HG03571 (cell line): Measurements from ENCODE around the gene ZNF48.

Source experiments
- ATAC-seq: cut with Tn5 transposase; IDR thresholded peaks from one replicate; pipeline ENCODE4 v1.9.1; 2021; ENCODE audit not compliant: unreplicated experiment

The ZNF48 gene

DNA sequence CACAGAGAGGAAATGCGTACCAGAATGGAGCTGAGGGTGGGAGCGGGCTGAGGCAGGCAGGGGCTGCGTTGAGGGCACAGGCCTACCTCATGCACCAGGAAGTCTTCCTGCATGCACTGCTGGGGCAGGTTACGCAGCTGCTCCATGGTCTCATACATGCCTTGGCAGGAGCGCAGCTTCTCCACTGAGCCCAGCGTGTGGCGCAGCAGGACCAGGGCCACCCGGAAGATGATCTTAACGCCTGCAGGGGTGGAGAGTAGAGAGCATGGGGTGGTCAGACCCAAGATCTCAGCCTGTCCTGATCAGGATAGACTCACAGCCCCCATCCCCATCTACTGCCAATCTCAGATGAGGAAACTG is 36.7 kb upstream of the ZNF48 start:
- no peak for ATAC-seq

DNA sequence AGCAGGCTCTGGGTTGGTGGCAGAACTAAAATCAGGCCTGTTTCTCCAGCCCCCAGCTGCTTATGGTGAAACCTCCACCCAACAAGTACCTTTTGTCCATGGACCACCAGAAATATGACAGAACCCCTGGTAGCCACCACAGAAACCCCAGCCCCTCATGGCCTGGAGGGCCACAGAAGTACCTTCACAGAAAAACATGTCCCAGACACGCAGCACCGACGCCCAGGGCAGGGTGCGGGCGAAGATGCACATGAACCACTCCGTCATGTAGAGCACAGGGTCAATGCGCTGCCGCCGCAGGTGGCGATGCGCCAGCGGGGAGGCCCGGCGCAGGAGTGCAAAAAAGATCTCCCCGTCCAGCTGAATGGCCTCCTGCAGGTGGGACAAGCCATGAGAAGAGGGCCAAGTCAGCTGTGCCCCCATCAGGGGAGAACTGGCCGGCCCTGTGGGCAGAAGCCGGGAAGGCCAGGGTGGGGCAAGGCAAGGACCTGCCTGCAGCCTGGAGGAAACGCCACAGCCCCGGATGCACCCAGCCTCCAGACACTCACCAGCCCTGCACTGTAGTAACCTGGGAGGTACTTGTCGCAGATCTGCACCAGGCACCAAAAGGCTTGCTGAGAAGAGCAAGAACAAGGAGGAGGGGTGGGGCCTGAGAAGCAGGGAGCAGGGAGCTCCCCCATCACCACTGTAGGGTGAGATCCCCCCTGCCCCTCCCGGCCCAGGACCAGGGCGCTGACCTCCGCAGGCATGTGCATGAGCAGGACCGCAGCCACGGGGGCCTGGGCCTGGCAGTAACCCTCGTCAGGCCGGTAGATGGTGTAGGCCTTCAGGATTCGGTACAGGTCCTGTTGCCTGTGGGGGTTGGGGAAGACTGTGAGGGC is 36.0 kb upstream of the ZNF48 start:
- no peak for ATAC-seq

DNA sequence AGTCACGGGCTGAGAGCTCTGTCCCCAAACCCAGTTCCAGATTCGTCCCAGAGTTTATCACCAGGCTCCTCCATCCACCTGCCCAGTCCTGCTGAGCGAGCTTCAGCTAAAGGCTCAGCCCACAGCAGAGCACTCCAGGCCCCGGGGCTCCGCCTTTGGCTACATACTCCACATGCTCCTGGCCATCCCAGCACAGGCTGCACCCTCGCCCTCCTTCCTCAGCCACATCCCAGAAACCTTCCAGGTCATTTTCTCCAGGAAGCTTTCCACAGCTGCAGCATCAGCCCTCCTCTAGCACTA is 35.4 kb upstream of the ZNF48 start:
- ATAC-seq: no peak

DNA sequence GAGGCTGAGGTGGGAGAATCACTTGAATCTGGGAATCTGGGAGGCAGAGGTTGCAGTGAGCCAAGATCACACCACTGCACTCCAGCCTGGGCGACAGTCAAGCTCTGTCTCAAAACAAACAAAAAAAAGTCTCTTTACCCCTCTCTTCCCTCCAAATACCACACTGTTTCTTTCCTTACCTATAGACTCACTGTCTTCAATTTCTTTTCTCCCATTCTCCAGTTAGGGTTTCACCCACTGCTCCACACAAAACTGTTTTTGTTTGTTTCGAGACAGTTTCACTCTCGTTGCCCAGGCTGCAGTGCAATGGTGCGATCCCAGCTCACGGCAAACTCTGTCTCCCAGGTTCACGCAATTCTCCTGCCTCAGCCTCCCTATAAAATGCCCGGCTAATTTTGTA is 34.0 kb upstream of the ZNF48 start:
- no peak for ATAC-seq

DNA sequence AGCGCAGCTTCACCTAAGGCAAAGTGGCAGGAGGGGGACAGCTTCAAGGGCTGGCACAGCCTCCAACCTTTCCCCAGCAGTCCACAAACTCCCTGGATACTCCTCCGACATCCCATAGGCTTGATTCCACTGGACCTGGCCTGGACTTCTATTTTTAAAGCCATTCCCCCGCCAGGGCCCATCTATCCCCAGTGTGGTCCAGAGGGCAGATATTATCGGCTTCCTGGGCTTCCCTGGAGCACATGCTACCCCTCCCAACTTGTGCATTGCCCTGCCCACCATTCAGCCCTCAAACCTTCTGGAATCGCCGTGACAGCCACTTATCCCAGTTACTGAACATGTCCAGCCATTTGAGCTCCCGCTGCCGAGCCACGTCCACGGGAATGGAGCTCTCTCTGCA is 30.0 kb upstream of the ZNF48 start:
- no peak for ATAC-seq

DNA sequence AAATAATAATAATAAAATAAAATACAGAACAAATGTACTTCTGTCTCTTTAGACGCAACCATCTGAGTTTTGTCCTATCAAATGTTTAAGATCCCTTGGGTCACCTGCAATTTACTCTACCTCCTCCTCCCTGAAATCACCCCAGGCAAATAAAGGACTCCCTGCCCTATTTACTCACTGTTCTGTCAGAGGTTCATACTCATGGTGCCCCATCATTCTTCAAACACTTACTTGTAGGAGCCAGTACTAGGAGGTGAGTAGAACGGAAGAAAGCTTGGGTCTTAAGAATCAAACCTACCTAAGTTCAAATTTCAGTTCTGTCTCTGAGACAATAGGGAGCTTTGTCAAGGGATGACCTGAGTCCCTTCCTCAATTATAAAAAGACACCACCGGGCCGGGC is 28.7 kb upstream of the ZNF48 start:
- ATAC-seq: no peak

DNA sequence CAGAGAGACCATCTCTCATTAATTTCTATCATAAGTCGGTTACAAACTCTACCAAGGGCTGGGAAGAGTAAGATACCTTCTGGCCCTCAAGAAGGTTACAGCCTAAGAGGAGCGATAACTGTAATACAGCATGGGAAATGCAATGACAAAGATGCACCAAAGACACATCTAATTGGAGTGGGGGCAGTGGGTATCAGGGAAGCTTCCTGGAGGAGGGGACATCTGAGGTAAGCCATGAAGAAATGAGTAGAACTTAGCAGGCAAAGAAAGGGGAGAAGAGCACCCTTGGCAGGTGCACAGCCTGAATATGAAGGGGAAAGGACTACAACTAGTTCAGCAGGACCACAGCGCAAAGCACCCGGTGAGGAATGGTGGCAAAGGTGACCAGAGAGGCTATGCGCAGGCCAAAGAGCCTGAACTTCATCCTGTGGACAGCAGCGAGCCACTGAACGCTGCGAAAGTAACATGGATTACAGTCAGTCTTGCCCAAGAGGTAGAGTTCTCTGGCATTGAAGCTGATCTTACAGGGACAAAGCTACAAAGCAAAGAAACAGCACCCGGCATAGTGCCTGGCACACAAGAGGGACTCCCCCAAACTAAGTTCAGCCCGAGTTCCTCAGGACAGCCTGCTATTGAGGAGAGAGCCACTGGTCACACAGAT is 27.7 kb upstream of the ZNF48 start:
- no peak for ATAC-seq

DNA sequence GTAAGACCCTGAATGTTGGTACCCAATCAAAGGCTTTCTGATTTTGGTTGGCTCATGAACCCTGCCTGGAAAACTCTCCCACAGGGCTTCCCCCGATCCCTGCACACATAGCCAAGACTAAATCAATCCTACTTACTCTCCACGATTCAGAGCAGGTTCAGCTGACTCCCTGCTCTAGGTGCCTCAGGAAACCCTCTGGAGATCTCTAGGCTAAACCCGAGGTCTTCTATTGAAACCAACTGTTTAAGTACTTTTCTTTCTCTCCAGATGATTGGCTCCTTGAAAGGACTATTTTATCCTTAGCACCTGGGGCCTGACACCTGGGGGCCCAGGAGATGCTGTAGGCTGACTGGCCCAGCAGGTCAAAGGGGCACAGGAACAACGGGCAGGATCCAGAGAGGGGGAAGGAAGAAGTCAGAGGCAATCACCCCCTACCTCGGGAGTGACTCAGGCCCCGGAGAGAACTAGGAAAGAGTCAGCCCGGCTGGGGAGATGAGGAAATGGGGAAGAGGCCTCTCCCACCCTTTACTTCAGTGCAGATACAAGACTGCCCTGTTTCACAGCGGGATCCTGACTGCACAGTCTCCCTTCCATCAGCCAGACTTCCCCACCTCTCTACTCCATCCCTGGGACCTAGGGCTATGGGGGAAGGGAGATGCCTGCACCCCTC is 27.0 kb upstream of the ZNF48 start:
- no peak for ATAC-seq

DNA sequence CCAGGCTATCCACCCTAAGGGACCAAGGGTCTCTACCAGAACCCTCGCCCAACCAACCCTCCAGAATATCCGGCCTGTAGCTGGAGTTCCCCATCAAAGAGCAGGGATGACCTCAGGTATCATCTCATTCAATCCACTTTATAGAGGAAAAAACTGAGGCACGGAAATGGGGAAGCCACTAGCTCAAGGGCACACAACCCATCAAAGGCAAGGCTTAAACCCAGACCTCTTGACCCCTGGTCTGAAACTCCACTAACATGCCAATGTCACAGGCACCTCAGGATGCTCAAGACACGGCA is 26.5 kb upstream of the ZNF48 start:
- ATAC-seq: no peak

DNA sequence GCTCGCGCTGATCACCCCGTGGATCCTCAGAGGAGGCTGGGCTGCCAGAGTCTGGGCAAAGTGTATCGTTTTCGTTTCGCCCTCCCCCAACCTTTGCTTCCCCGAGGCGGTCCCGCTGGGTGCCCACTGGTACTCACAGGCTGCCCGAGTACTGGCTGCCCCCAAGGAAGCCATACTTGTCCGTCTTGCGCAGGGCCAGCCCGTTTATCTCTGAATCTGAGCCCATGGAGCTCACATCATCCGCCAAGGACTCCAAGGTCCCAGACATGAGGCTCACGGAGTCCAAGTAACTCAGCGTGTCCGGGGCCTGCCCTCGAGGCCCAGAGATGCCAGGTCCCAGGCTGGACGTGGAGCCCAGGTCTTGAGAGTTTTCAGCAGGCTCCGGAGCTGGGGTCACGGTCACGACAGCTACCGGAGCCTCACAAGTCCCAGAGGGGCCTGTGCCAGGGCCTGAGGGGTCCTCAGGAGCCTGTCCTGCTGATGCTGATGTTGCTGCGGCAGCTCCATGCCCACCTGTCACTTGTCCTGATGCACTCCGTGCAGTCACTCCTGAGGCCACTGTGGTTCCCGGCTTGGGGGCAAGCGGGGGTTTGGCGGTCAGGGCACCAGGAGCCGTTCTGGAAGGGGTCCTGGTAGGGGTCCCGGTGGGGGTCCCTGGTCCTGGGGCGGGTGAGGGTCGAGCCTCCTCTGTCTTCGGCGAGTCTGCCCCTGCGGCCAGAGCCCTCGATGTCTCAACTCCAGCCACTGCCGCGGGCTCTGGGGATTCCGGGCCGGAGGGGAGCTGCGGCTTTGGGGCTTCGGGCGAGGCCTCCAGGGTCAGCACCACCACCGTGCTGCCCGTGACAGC is 25.9 kb upstream of the ZNF48 start:
- ATAC-seq: no peak

DNA sequence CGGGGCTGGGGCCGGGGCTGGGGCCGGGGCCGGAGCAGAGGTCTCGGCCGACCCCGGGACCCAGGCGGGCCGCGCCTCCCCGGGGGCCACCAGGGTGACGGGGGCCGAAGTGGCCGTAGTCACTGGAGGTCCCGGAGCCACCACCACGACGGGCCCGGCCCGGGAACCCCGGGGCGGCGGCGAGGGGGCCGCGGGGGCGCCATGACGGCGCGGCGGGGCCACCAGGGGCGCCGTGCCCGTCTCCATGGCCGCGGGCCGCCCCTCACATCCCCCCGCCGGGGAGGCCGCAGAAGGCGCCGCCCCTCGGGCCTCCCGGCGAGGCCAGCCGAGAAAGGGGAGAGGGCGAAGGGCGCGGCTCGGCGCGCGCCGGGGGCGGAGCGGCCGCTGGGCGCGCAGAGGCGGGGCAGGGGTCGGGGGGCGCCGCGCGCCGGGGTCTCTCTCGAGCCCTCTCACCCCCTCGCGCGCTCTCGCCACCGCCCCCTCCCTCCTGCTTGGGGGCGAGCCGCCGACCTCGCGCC is 25.2 kb upstream of the ZNF48 start:
- peak; percentile 5 for ATAC-seq

DNA sequence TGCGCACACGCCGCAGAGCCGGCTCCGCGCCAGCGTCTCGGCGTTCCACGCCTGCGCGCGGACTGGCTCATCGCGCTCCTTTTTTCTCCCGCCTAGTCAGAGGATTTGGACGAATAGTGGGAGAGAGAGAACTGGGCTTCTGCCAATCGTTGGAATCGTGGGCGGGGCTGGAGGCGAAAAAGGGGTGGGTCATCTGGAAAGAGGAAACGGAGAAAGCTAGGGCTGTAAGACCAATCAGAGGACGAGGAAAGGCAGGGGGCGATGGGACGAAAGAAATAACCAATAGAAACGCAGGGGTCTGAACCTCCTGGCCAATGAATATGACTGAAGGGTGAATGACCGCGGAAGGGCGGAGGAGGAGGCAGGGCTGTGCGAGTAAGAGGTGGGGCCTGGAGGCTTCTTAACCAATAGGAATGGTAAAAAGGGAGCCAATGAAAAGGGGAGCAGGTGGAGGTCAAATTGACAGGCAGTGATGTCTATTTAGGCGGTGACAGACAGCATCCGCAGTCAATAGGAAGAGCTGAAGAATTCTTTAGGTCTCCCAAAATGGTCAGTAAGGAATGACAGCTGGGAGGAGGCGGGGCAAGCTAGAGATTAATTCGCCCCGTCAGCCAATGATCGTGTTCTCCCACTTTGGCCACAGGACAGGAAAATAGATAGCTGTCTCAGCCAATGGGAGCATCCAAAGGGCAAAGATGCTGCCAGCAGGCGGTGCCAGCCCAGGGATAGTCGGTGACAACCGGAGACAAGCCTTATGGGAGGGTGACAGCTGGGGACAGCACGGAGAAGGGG is 24.6 kb upstream of the ZNF48 start, which contains the start of gene TBC1D10B:
Gene TBC1D10B, minus strand, starts transcription at position 39 of the 792 bp plus-strand sequence. CDS start 311 bp downstream, outside the sequence.
- ATAC-seq: peak; percentile 66

DNA sequence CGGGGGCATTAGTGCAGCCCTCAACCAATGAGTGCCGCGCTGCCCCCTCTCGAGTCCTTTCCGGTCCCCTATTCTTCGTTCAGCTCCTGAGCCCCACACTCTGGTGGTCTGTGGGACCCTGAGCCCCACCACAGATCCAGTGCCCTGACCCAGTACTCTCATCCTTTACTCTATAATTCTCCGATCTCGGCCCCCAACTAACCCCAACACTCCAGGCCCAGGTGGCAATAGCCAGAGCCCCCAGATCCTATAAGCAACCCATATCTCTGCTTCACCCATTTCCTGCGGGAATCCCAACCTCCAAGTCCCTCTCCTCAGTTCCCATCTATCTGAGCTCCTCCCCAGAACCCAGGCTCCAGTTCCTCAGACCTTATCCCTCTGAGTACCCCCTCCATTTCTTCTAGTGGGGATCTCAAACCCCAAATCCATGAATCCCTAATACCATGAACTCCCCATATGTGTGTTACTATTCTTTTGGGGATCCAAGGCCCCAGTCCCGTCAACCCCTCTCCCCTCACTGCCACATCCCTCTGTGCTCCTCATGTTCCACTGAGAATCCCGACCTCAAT is 23.9 kb upstream of the ZNF48 start:
- no peak for ATAC-seq

DNA sequence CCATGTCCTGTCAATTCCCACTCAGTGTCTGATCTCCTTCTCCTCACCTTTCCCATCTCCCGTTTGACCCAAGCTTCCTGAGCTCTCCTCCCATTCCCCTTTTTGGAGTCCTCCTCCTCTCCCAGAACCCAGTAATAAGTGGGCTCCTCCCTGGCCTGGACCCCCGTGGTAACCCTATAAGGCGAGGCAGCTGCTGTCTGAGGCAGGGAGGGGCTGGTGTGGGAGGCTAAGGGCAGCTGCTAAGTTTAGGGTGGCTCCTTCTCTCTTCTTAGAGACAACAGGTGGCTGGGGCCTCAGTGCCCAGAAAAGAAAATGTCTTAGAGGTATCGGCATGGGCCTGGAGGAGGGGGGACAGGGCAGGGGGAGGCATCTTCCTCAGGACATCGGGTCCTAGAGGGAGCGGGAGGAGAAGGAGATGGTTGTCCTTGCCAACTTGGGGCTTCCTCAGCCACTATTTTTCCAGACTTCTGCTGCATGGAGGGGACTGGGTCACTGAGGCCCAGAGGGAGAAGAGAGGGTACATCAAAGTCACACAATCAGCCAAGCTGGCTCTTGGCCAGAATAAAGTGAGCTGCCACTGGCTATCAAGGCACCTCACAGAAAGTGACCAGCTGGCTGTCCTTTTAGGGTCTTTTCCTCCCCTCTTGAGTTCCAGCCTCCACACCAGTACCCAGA is 23.0 kb upstream of the ZNF48 start:
- ATAC-seq: no peak

DNA sequence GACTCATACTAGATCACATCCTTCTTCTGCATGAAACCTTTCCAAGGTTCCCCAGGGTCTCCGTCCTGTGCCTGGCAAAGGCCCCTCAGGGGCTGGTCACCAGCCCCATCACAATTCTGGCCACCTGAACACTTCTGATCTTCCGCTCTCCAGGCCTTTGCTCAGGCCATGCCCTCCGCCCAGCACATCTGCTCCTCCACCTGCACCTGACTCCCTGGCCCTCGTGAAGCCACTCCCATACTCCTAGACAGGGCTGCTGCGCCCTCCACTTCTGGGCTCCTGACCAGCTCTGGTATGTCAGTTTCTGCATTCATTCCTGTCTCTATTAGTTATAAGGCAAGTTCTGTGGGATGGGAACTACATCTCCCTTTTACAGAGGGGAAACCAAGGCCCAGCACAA is 22.5 kb upstream of the ZNF48 start:
- no peak for ATAC-seq

DNA sequence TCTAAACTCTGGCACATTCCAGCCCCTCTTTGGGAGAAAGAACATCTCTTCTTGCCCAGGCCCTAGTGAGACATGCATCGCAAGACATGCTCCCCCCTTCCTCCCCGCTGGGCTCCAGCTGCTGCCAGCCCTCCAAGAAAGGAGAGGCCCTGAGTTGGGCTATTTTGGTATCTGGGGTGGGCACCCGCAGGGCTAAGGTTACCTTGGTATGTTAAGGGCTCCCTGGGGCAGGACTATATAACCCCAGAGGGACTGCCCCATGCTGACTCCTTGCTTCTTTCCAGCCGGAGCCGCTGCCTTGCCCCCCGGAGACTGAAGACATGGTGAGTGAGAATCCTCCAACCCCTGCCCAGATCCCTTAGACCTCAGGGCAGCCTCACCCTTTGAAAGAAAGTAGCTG is 20.7 kb upstream of the ZNF48 start, which contains the start of gene MYL11:
Gene MYL11, plus strand, starts transcription at position 265 of the 400 bp plus-strand sequence. Its CDS starts 56 bp downstream, at position 321.
- ATAC-seq: no peak

DNA sequence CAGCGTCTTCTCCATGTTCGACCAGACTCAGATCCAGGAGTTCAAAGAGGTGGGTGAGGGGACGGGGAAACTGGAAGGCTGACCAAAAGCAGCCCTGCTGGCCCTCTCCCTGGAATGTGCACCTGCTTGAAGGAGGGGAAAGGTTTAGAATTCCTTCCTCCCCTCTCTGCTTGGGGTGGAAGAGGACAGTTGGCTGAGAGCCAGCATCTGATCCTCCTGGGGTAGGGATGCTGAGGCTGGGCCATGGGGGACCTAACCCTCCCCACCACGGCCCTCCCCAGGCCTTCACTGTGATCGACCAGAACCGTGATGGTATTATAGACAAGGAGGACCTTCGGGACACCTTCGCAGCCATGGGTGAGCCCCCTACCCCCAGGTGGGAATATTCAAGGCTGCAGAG is 19.4 kb upstream of the ZNF48 start:
- ATAC-seq: no peak

DNA sequence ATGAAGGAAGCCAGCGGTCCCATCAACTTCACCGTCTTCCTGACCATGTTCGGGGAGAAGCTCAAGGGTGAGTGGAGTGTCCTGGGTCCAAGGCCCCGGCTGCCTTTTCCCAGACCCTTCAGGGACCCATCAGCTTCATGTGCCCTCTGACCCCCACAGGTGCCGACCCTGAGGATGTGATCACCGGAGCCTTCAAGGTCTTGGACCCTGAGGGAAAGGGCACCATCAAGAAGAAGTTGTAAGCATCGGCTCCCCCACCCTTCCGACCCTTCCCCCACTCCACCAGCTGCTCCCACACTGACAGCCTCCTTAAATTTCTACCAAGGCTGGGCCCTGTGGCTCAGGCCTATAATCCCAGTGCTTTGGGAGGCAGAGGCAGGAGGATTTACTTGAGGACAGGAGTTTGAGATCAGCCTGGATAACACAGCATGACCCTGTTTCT is 18.7 kb upstream of the ZNF48 start:
- no peak for ATAC-seq

DNA sequence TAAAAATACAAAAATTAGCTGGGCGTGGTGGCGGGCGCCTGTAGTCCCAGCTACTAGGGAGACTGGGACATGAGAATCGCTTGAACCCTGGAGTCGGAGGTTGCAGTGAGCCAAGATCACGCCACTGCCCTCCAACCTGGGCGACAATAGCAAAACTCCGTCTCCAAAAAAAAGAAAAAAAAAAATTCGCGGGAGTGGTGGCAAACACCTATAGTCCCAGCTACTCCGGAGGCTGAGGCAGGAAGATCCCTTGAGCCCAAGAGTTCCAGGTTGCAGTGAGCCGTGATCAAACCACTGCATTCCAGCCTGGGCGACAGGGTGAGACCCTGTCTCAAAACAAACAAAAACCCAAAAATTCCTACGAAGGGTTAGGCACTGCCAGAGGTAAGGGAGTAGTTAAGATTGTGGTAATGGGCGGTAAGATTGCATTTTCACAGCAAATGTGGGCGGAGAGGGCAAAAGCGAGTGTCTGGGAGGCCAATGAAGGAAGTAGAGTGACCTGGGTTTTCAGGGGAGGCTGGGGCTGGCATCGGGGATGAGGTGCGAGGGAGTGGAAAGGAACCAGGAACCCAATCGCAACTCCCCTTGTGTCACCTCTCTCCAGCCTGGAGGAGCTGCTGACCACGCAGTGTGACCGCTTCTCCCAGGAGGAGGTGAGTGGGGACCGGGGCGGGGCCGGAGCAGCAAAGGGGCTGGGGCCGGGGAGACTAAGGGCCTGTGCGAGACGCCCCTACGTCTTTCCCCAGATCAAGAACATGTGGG is 18.0 kb upstream of the ZNF48 start:
- no peak for ATAC-seq
